Nephron (organoid): Measurements from ENCODE around the gene MLLT1.

ENCODE experiments used
- H3K27ac Mint-ChIP-seq, 3 experiments: 2 replicates each; pipeline ENCODE4 v1.8.0; 2020; ENCODE audit warnings: mixed read lengths in 3 of 3, mild to moderate bottlenecking in 2 of 3, moderate library complexity in 1 of 3
- H3K27me3 Mint-ChIP-seq: 2 replicates; pipeline ENCODE4 v1.8.0; 2021; ENCODE audit warnings: low read depth, mild to moderate bottlenecking, moderate library complexity, mixed read lengths
- H3K36me3 Mint-ChIP-seq: 2 replicates; pipeline ENCODE4 v1.8.0; 2020; ENCODE audit warnings: low read depth, mixed read lengths
- H3K4me1 Mint-ChIP-seq: 2 replicates; pipeline ENCODE4 v1.8.0; 2020; ENCODE audit warnings: mixed read lengths
- H3K4me3 Mint-ChIP-seq, 3 experiments: 2 replicates each; pipeline ENCODE4 v1.8.0; 2020; ENCODE audit warnings: mild to moderate bottlenecking in 3 of 3, mixed read lengths in 3 of 3, moderate library complexity in 2 of 3
- H3K9me3 Mint-ChIP-seq: 2 replicates; pipeline ENCODE4 v1.8.0; 2020; ENCODE audit warnings: mixed read lengths
- TF ChIP-seq, protein P1 (sequence below), 3 experiments: fragments of 200-600 bp; sonication (generic); IDR thresholded peaks; one replicate each; pipeline ENCODE4 v1.5.0; 2021; ENCODE audit warnings: antibody characterized with exemption in 3 of 3; ENCODE audit not compliant: unreplicated experiment in 3 of 3

Gene MLLT1

DNA sequence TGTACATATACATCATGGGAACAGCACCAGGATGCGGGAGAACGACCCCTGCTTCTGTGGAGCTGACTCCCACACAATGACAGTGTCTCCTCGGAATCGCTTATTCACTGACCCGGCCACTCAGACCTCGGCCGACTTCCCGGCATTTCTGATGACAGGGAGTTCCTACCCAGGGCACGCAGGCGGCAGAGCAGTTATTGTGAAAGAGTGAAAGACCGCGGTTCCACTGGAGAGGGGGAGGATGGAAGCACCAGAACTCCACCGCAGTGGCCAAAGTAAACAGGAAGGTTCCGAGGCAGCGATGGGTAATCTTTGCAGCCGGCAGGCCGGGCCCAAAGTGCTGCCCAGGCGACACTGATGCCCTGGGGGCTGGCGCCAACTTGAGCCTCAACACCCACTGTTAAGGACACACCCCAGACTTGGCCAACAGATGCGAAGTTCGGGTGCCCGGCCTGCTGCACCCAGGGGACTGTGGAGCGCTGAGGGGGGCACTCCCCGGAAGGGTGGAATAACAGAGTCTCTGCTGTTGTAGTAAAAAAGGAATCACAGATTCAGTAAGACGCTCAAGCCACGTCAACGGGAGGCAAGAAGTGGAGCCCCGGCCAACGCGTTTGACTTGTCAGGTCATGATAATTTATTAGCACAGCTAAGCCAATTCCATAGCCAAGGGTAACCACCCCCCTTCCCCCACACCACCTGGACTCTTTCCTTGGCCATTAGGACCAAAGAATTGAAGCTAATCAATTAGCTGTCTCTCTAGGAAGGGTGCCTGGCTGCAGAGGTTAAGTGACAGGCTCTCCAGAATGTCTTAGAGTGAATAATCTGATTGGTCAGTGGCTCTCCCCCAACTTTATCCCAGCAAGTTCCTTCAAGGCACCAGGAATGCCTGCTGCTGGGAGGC, 5.8 kb downstream of the MLLT1 start:
- peak overlapping the region; percentile 67 to 76 (median 70) for H3K4me3 Mint-ChIP-seq
- H3K27me3 Mint-ChIP-seq, result peaks cover 3% of the 10 kb centered on the region
- peak overlapping the region; percentile 88 to 94 (median 91) for H3K27ac Mint-ChIP-seq
- TF ChIP-seq, protein P1, sequence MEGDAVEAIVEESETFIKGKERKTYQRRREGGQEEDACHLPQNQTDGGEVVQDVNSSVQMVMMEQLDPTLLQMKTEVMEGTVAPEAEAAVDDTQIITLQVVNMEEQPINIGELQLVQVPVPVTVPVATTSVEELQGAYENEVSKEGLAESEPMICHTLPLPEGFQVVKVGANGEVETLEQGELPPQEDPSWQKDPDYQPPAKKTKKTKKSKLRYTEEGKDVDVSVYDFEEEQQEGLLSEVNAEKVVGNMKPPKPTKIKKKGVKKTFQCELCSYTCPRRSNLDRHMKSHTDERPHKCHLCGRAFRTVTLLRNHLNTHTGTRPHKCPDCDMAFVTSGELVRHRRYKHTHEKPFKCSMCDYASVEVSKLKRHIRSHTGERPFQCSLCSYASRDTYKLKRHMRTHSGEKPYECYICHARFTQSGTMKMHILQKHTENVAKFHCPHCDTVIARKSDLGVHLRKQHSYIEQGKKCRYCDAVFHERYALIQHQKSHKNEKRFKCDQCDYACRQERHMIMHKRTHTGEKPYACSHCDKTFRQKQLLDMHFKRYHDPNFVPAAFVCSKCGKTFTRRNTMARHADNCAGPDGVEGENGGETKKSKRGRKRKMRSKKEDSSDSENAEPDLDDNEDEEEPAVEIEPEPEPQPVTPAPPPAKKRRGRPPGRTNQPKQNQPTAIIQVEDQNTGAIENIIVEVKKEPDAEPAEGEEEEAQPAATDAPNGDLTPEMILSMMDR (IDR thresholded peaks at IDR 0.05; ENCODE audit: unreplicated experiment in 3 of 3), result no peak
- peaks cover 32% of the 10 kb centered on the region for H3K36me3 Mint-ChIP-seq
- peaks cover 94% of the 10 kb centered on the region for H3K4me1 Mint-ChIP-seq
- no peaks in the 10 kb centered on the region for H3K9me3 Mint-ChIP-seq

DNA sequence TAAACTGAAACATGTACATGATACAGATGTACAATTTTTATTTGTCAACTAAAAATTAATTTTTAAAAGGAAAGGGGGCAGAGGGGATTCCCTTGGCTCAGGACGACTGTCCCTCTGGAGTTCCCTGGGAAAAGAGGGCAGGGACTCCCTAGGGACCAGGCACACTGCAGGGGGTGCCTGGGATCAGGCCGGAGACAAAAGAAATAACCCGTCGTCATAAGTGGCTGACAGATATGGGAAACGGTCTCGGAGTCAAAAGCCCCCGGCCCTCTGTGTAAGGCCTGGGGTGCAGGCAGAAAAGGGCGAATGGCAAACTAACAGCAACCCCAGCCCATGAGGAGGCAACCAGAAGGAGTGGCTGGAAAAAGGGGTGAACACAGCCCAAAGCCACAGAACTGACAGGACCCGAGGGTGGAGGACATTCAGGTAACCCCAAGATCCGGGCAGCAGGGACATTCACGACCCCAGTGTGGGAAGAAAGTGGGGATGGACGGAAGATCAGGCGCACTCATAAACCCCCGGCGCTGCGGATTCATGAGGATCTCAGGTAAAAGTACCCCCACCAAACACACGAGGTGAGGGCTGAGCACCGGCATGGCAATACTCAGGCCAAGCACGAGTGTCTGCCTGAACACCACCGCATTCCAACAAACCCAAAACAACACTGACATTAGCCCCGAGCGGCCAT, 6.7 kb downstream of the MLLT1 start:
- Mint-ChIP-seq H3K9me3 (no peaks in the 10 kb centered on the region), H3K27me3 (peaks cover 3% of the 10 kb centered on the region), H3K4me1 (peaks cover 90% of the 10 kb centered on the region), H3K4me3 (peak overlapping the region; percentile 67 to 76 (median 70)), H3K27ac (peak overlapping the region; percentile 88 to 94 (median 91)), H3K36me3 (peaks cover 36% of the 10 kb centered on the region)
- TF ChIP-seq, protein P1 (IDR thresholded peaks at IDR 0.05; ENCODE audit: unreplicated experiment in 3 of 3), result no peak

DNA sequence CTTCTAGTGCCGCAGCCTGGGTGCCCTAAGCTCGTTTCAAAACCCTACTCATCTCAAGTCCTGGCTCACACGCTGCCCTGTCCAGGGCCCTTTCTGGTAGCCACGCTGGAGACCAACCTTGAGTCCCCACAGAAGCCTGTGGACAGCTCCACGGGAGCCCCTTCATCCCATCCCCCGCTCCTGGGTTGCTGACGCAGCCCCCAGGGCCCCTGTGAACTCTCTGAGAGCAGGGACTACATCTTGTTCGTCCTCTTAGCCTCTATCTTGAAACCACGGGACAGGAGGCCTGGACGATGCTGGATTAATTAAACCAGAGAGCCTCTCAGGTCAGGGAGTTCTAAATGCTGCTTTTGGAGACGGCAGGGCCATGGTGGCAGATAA, 7.4 kb downstream of the MLLT1 start:
- Mint-ChIP-seq H3K4me3 (peak overlapping the region; percentile 69 to 76 (median 70)), H3K9me3 (no peaks in the 10 kb centered on the region), H3K27ac (peak overlapping the region; percentile 88 to 94 (median 91)), H3K36me3 (peaks cover 38% of the 10 kb centered on the region), H3K27me3 (peaks cover 3% of the 10 kb centered on the region), H3K4me1 (peaks cover 85% of the 10 kb centered on the region)
- TF ChIP-seq, protein P1 (IDR thresholded peaks at IDR 0.05; ENCODE audit: unreplicated experiment in 3 of 3), result no peak

DNA sequence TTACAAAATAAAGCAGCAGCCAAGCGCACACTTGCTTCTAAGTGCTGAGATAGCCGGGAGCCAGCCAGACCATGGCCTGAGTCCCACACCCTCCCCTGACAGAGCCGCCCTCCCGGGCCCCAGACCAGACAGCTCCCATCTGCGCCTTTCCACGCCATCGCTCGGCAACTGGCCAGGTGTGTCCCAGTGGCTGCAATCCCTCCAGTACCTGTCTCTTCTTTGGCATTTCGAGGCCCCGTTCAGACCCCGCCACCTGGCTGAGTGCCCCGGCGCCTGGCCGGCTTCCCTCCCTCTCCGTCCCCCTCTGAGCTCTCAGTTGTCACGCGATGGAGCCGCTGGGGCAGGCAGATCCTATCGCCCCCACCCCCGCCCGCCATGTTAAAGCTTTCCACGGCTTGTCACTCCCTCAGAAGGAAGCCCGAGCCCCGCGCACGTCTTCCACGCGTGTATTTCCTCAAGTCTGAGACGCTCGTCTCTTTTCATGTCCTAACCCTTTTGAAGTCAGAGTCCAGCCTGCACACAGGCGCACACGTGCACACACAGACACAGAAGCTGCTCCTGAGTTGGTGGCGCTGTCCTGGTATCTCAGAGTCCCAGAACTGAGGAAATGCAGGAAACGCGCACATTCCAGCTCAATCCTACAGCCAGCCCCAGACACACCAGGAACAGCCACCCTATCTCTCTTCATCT, 7.9 kb downstream of the MLLT1 start:
- TF ChIP-seq, protein P1 (IDR thresholded peaks at IDR 0.05; ENCODE audit: unreplicated experiment in 3 of 3), result no peak
- Mint-ChIP-seq H3K27me3 (peaks cover 3% of the 10 kb centered on the region), H3K9me3 (no peaks in the 10 kb centered on the region)

DNA sequence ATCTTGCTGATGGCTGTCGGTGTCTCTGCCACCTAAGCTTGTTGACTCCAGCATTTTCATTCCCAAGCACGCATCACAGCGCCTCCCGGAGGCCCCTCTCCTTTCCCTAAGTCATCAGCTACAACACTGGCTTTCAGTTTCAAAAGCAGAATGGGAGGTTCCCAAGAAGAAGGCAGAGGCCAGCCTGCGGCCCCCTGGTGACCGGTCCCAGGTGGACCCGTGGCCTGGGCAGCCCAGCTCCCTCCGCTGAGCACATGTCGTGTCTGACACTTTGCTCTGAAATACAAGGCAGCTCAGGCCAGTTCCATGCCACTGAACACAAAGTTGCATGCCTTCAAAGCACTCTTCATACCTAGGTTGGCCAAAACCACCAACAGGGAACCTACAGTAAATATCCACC, 8.5 kb downstream of the MLLT1 start:
- TF ChIP-seq, protein P1 (IDR thresholded peaks at IDR 0.05; ENCODE audit: unreplicated experiment in 3 of 3), result peak; percentile 10 to 30 (median 13)
- H3K4me1 Mint-ChIP-seq, result peaks cover 74% of the 10 kb centered on the region
- H3K27me3 Mint-ChIP-seq, result peaks cover 3% of the 10 kb centered on the region
- H3K27ac Mint-ChIP-seq, result peak overlapping the region; percentile 88 to 94 (median 91)
- H3K9me3 Mint-ChIP-seq, result no peaks in the 10 kb centered on the region
- peaks cover 41% of the 10 kb centered on the region for H3K36me3 Mint-ChIP-seq
- peak overlapping the region; percentile 58 to 70 (median 69) for H3K4me3 Mint-ChIP-seq

More for the DNA sequence above, 7.9 kb downstream of the MLLT1 start:
- H3K4me3 Mint-ChIP-seq, result peak overlapping the region; percentile 69 to 76 (median 70)
- H3K4me1 Mint-ChIP-seq, result peaks cover 80% of the 10 kb centered on the region
- peaks cover 41% of the 10 kb centered on the region for H3K36me3 Mint-ChIP-seq
- H3K27ac Mint-ChIP-seq, result peak overlapping the region; percentile 88 to 94 (median 91)
